ENCODE measurements around the gene MCEMP1.

MCEMP1 gene

DNA sequence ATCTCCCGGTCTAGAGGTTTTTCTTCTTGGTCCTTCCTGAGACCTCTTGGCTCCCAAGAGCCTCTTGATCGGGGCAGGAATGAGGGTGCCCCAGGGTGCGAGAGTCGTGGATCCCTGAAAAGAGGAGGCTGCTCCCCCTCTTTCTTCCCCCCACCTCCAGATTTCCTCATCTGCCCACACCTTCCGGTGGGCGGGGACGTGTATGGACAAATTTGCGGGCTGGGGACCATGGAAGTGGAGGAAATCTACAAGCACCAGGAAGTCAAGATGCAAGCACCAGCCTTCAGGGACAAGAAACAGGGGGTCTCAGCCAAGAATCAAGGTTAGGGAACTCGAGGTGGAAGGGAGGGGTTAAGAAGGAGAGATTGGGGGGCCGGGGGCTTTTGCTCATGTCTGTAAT, at the start of gene MCEMP1:
Gene MCEMP1 (plus strand): TSS at position 237 of the 400 bp plus-strand sequence. CDS start 31 bp downstream, at position 268.
- DNase-seq = no peak

- DNase-seq = no peak
These were observed 49.7 kb upstream of the MCEMP1 start for GRCh38 chr19:7627166-7627565.

DNA sequence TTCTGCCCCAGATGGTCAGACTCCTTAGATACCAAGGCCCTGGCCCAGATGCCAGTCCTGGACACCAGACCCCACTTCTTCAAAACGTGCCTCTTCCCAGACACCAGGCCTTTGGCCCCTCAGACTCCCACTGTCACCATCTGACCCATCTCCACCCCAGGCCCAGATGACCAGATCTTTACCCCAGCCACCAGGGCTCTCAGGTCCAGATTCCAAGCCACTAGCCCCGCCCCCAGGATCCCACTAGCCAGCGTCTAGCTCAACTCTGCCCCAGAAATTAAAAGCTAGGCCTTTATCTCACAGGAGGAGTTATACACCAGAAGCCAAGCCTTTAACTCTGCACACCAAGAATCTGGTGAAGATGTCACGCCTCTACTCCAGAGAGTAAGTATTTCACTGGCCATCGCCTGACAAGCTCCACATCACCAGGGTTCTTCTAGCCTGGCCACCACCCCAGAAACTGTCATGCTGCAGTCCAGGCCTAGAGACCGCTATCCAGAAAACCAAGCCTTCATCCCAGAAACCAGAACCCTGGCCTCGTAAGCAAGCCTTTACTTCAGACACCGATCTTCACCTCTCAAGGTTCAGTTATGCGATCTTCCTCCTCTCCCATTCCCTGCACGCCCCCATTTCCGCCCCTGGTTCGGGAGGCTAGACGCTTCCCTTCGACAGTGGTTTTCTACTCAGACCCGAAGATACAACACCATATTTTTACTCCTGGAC, 48.1 kb upstream of the MCEMP1 start:
- no peak for DNase-seq

- peak; percentile 96 for DNase-seq
These were observed 47.4 kb upstream of the MCEMP1 start, which contains the start of the genes PET100 and XAB2 for GRCh38 chr19:7629347-7630054. Gene PET100, plus strand, starts transcription at chr19:7629793. Its CDS starts 41 bp downstream, at chr19:7629834. Gene XAB2, minus strand, starts transcription at chr19:7629545. Its CDS starts 18 bp downstream, at chr19:7629527.

- no peak for DNase-seq
These were observed 45.3 kb upstream of the MCEMP1 start for GRCh38 chr19:7631577-7631976.

GRCh38 chr19:7632340-7633203, 44.3 kb upstream of the MCEMP1 start:
- DNase-seq = no peak

GRCh38 chr19:7633698-7634097, 43.2 kb upstream of the MCEMP1 start, which contains the start of gene PCP2:
Gene PCP2, minus strand, starts transcription at chr19:7633719. Its CDS starts 262 bp downstream, at chr19:7633457.
- DNase-seq = no peak

GRCh38 chr19:7635670-7636069, 41.2 kb upstream of the MCEMP1 start:
- no peak for DNase-seq

DNA sequence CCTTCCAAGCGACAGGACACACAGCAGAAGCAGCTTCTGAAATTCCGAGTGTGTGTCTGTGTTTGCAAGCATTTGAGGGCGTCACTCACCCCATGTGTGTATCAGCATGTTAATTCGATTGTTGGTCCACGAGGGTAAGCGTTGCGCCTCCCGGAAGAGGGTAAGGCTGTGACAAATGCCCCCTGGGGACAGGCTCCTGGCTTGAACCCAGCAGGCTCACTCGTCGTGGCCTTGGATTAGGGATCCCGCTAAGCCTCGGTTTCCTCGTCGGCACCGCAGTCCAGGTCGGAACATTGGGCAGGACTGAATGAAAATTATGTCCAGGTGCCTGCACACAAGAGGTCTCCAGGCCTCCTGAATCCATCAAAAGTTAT, 40.6 kb upstream of the MCEMP1 start:
- no peak for DNase-seq

- DNase-seq = peak; percentile 82
These were observed 40.1 kb upstream of the MCEMP1 start, which contains the start of gene STXBP2 for GRCh38 chr19:7636691-7637373. Gene STXBP2, plus strand, starts transcription at chr19:7637110. Its CDS starts 40 bp downstream, at chr19:7637150.

GRCh38 chr19:7637374-7638256, 39.3 kb upstream of the MCEMP1 start:
- DNase-seq = no peak

DNA sequence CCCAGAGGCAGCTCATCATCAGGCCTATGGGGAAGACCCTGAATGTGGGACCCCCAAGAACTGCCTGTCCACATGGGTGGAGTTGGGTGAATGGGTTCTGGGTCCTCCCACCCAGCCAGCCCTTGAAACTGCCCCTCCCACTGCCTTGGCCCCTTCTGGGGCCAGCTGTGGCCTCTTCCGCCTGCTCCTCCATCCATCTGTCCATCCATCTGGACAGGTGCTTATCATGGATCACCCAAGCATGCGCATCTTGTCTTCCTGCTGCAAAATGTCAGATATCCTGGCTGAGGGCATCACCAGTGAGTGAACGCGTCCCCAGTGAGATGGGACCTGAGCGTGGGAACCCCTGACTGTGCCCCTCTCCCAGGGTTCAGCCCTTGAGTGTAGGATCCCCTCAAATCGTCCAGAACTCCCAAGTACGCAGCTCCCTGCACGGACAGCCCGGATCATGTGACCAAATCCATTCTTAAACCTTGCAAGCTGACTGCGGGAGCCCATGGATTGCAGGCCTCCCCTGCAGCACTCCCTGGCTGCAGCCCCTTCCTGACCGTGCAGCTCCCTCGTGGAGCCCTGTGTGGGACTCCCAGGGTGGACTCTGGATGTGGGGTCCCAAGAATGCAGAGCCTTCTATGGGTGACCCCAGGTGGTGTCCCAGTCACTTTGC, 38.0 kb upstream of the MCEMP1 start:
- peak; percentile 5 for DNase-seq

GRCh38 chr19:7639863-7640348, 37.0 kb upstream of the MCEMP1 start:
- no peak for DNase-seq

DNA sequence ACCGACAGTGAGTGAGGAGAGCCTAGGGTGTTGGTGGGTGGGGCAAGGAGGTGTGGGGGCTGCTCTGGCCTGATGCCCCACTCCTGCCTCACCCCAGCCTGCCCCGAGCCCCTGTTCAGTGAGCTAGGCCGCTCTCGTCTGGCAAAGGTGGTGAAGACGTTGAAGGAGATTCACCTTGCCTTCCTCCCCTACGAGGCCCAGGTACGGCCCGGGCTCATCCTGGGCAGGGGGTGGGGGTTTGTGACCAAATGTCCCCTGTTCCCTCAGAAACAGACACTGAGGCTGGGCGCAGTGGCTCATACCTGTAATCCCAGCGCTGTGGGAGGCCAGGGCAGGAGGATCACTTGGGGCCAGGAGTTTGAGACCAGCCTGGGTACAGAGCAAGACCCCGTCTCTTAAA, 36.1 kb upstream of the MCEMP1 start:
- DNase-seq = no peak

DNA sequence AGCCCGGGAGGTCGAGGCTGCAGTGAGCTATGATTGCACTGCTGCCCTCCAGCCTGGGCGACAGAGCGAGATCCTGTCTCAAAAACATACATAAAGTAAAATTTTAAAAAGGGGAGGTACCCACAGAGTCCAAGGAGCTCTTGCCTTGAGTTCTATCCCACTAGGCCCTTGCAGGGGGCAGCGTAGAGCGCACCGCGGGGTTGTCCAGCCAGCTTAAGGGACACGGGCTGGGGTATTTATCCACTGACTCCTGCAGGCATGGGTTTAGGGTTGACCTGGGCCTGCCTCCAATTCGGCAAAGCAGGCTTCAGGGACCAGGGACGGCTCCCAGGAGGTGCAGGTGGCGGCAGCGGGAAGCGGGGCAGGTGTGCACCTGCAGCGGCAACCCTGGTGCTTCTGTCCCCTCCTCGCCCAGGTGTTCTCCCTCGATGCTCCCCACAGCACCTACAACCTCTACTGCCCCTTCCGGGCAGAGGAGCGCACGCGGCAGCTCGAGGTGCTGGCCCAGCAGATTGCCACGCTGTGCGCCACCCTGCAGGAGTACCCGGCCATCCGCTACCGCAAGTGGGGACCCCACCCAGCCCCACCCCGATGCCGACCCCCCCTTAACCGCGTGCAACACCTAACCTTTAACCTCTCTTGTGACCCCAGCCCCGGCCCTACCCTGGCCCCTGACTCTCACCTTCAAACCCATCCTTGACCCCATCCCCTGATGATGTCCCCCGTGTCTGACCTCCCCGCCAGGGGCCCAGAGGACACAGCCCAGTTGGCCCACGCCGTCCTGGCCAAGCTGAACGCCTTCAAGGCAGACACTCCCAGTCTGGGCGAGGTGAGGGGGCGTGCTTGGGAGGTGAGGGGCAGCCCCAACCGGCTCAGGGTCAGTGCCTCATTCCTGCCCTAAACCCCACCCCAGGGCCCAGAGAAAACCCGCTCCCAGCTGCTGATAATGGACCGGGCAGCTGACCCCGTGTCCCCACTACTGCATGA, 35.3 kb upstream of the MCEMP1 start:
- DNase-seq = no peak

GRCh38 chr19:7642295-7643030, 34.4 kb upstream of the MCEMP1 start:
- no peak for DNase-seq

- DNase-seq = no peak
These were observed 33.9 kb upstream of the MCEMP1 start for GRCh38 chr19:7643031-7643415.

Data from NCI-H2171 (cell line).